OCI-LY7 (cell line): ENCODE measurements around the gene SLC24A4. TPM values are rescaled to one million over a fixed set of nuclear protein-coding genes. Genes with fewer than 3 reads are reported as not detected.

ENCODE experiments used
- BruUV-seq: library from RNA; stranded (reverse); fragments of 400-500 nt; replicated peaks from 2 replicates; lab custom pipeline; 2021; lab: Mats Ljungman, UMichigan
- CTCF ChIA-PET: fragments of 300-600 bp; sonication (Branson Sonifier 250); formaldehyde crosslinking; loops from one replicate; lab custom pipeline; 2022; ENCODE audit warnings: antibody characterized with exemption; ENCODE audit not compliant: unreplicated experiment; lab: Charles Lee
- POLR2A ChIA-PET: fragments of 300-600 bp; sonication (Branson Sonifier 250); formaldehyde crosslinking; loops from one replicate; lab custom pipeline; 2022; ENCODE audit warnings: antibody characterized with exemption; lab: Charles Lee
- DNase-seq: peaks from one replicate; pipeline ENCODE4 v3.0.0-alpha.2; 2015; ENCODE audit warnings: low spot score
- H2AFZ ChIP-seq: fragments of 200-600 bp; sonication (generic), shearing (Covaris generic); 2 replicates; pipeline ENCODE4 v1.6.1; 2014; ENCODE audit warnings: mild to moderate bottlenecking, antibody characterized with exemption, low read length, moderate library complexity
- H3K27ac ChIP-seq: fragments of 200-600 bp; sonication (generic); 2 replicates; pipeline ENCODE4 v1.5.1; 2014; ENCODE audit warnings: mixed run types, low read depth, mild to moderate bottlenecking, moderate library complexity, low read length, inconsistent platforms; ENCODE audit not compliant: poor library complexity, severe bottlenecking
- H3K36me3 ChIP-seq: fragments of 200-600 bp; sonication (generic); 2 replicates; pipeline ENCODE4 v1.6.1; 2014; ENCODE audit warnings: mild to moderate bottlenecking, antibody characterized with exemption, low read length, moderate library complexity, mixed read lengths; ENCODE audit not compliant: insufficient read depth
- H3K4me1 ChIP-seq: fragments of 200-600 bp; sonication (generic); 2 replicates; pipeline ENCODE4 v1.5.1; 2014; ENCODE audit warnings: mild to moderate bottlenecking, low read length; ENCODE audit not compliant: insufficient read depth, poor library complexity, severe bottlenecking
- H3K4me2 ChIP-seq: fragments of 200-600 bp; sonication (generic); 2 replicates; pipeline ENCODE4 v1.6.1; 2014; ENCODE audit warnings: mild to moderate bottlenecking, low read length
- H3K4me3 ChIP-seq: fragments of 200-600 bp; sonication (generic); 2 replicates; pipeline ENCODE4 v1.5.1; 2014; ENCODE audit warnings: mild to moderate bottlenecking, low read depth, low read length; ENCODE audit not compliant: poor library complexity, severe bottlenecking
- H3K79me2 ChIP-seq: fragments of 200-600 bp; sonication (generic); 2 replicates; pipeline ENCODE4 v1.6.1; 2016; ENCODE audit warnings: low read depth, mild to moderate bottlenecking, low read length, moderate library complexity, mixed read lengths; ENCODE audit not compliant: insufficient read depth
- H3K9me2 ChIP-seq: fragments of 200-600 bp; sonication (generic); 2 replicates; pipeline ENCODE4 v1.6.1; 2016; ENCODE audit warnings: mild to moderate bottlenecking, low read length, mixed read lengths; ENCODE audit not compliant: insufficient read depth
- H3K9me3 ChIP-seq: fragments of 200-600 bp; sonication (generic); 2 replicates; pipeline ENCODE4 v1.6.1; 2014; ENCODE audit warnings: mild to moderate bottlenecking, mixed run types, low read length, mixed read lengths
- H4K20me1 ChIP-seq: fragments of 200-600 bp; sonication (generic); 2 replicates; pipeline ENCODE4 v1.6.1; 2014; ENCODE audit warnings: mild to moderate bottlenecking, antibody characterized with exemption, low read length, moderate library complexity, mixed read lengths; ENCODE audit not compliant: insufficient read depth
- EZH2phosphoT487 ChIP-seq: fragments of 200-600 bp; sonication (generic); IDR thresholded peaks from 2 replicates; pipeline ENCODE4 v1.6.1; 2018; ENCODE audit warnings: low read depth, borderline replicate concordance, mild to moderate bottlenecking, mixed run types, antibody characterized with exemption, low read length, moderate library complexity, mixed read lengths
- intact Hi-C: fragments of 100-400 bp; cut with micrococcal nuclease; formaldehyde crosslinking; loops from one replicate; pipeline ENCODE4 v1.10.0; 2022; ENCODE audit not compliant: unreplicated experiment
- total RNA-seq, 2 experiments: library from RNA; depleted of rRNA in 1 of 2; stranded (reverse); fragments of >200 nt in 1 of 2; shearing (Covaris generic) in 1 of 2; gene quantifications; 2 replicates each; pipeline ENCODE4 v1.2.3, GENCODE V29; 2014 to 2022
- TF ChIP-seq, protein P1 (sequence below): fragments of 200-600 bp; sonication (generic); conservative IDR thresholded peaks from 2 replicates; pipeline ENCODE4 v1.5.1; 2014; ENCODE audit warnings: mild to moderate bottlenecking, antibody characterized with exemption, low read length, moderate library complexity, mixed read lengths

The SLC24A4 gene
- total RNA-seq, 2 experiments from 2014 or later = not detected

DNA sequence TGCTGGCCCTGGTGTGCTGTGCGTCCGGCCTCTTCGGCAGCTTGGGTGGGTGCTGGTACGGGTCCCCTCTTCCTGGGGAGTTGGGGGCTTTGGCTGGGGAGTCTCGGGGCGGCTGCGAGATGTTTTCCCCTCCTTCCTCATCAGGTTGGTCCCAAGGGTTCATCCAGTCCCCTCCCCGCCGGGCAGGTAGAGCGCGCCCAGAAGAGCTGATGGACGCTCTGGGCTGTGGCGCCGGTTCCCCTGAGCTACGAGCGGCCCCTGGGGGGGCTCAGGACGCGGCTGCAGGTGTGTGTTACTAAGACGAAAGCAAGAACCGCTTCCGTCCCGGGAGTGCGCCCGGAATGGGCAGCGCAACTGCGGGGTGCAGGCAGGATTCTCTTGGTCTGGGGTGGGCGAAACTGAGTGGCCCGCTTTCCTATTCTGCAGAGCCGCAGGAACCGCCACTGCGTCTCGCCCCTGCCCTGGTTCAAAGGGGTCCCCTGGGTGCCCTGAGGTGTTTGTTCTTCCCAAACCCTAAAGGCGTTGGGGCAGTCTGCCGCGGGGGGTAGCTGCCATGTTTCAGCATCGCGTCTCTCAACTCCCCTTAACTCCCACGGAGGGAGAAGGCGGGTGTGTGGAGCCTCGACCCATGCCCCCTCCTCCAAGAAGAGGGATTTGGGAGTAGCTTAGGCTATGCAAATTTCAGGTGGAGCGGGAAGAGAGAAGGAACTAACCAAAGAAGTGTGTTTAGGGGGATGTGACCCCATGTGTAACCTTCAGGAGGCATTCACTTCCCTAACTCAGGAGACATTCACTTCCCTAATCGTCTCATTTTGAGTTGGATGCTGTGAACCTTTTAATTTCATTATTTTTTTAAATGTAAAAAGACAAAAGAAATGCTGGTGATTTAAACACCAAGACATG is 1.2 kb downstream of the SLC24A4 start:
- BruUV-seq = no TSS peak
- intact Hi-C loops = no loop called here
- Histone ChIP-seq H2AFZ (no peak overlapping the region), H3K27ac (no peak overlapping the region), H3K36me3 (no peaks in the 10 kb centered on the region), H3K79me2 (no peaks in the 10 kb centered on the region), H3K4me3 (no peak overlapping the region), H3K9me3 (no peaks in the 10 kb centered on the region), H3K4me2 (no peak overlapping the region), H4K20me1 (no peaks in the 10 kb centered on the region), H3K9me2 (no peaks in the 10 kb centered on the region), H3K4me1 (no peaks in the 10 kb centered on the region)
- no peak for DNase-seq
- ChIA-PET POLR2A (no interaction called here), CTCF (no interaction called here)
- TF ChIP-seq EZH2phosphoT487 = no peak
- TF ChIP-seq, protein P1, sequence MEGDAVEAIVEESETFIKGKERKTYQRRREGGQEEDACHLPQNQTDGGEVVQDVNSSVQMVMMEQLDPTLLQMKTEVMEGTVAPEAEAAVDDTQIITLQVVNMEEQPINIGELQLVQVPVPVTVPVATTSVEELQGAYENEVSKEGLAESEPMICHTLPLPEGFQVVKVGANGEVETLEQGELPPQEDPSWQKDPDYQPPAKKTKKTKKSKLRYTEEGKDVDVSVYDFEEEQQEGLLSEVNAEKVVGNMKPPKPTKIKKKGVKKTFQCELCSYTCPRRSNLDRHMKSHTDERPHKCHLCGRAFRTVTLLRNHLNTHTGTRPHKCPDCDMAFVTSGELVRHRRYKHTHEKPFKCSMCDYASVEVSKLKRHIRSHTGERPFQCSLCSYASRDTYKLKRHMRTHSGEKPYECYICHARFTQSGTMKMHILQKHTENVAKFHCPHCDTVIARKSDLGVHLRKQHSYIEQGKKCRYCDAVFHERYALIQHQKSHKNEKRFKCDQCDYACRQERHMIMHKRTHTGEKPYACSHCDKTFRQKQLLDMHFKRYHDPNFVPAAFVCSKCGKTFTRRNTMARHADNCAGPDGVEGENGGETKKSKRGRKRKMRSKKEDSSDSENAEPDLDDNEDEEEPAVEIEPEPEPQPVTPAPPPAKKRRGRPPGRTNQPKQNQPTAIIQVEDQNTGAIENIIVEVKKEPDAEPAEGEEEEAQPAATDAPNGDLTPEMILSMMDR = no peak

DNA sequence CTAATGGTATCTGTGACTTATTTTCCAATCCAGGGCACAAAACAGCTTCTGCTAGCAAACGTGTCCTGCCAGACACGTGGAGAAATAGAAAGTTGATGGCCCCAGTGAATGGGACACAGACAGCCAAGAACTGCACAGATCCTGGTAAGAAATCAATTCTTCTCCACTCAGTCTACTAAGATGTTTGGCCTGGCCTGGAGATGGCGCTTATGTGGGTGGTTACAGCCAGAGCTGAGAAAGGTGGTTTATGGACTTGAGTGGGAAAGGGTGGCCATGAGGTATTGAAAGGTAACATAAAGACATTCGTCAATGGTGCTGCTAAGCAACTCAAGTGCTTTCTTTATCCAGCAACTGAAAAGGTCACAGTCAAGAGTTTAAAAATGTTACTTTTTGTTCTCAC is 2.9 kb downstream of the SLC24A4 start:
- no peaks in the 10 kb centered on the region for H4K20me1 ChIP-seq
- DNase-seq = no peak
- ChIA-PET POLR2A (no interaction called here), CTCF (no interaction called here)
- H3K36me3 ChIP-seq = no peaks in the 10 kb centered on the region
- no peak overlapping the region for H2AFZ ChIP-seq
- H3K79me2 ChIP-seq = no peaks in the 10 kb centered on the region
- no TSS peak for BruUV-seq
- H3K4me1 ChIP-seq = no peaks in the 10 kb centered on the region
- no peaks in the 10 kb centered on the region for H3K9me2 ChIP-seq
- no peak for TF ChIP-seq EZH2phosphoT487
- TF ChIP-seq, protein P1 = 0 out of 2 replicates have a peak, but pooled peaks have one; percentile 35
- intact Hi-C loops = no loop called here
- H3K4me3 ChIP-seq = no peak overlapping the region
- H3K4me2 ChIP-seq = no peak overlapping the region
- no peaks in the 10 kb centered on the region for H3K9me3 ChIP-seq
- H3K27ac ChIP-seq = no peak overlapping the region

DNA sequence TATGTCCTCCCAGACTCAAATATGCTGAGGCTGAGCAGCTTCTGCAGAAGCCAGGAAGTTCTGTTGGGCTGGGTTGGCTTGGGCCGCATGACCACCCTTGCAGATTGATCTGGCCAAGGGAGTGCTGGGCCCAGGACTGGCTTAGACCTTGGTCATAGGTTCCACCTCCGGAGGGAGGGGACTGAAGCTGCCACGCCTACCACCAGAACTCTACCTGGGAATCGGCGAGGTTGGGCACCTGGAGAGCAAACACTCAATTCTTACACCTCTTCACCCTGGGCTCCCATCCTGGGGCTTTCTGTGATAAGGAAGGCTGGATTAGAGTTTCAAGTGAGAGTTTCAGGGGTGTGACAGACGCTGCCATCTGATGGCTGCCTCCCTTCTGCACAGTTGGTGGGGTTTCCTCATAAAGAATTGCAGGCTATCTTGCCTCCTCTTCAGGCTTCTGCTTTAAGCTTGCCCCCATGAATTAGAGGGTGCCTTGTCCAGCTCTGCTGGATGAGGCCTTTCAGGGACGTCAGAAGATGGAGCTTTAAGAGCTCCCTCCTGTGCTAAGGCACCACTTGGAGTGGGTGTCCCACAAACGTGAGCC is 5.8 kb downstream of the SLC24A4 start:
- no peak overlapping the region for H3K4me2 ChIP-seq
- no peaks in the 10 kb centered on the region for H3K79me2 ChIP-seq
- CTCF ChIA-PET = no interaction called here
- H3K9me3 ChIP-seq = no peaks in the 10 kb centered on the region
- POLR2A ChIA-PET = no interaction called here
- no peak overlapping the region for H3K4me3 ChIP-seq
- H3K27ac ChIP-seq = no peak overlapping the region
- intact Hi-C loops = no loop called here
- no peak overlapping the region for H2AFZ ChIP-seq
- no peak for DNase-seq
- no peaks in the 10 kb centered on the region for H3K9me2 ChIP-seq
- no peaks in the 10 kb centered on the region for H4K20me1 ChIP-seq
- no peaks in the 10 kb centered on the region for H3K36me3 ChIP-seq
- no peak for TF ChIP-seq EZH2phosphoT487
- TF ChIP-seq, protein P1 = no peak
- no TSS peak for BruUV-seq
- no peaks in the 10 kb centered on the region for H3K4me1 ChIP-seq
